ENCODE data around the gene SLC35F1. TPM values are rescaled to one million over a fixed set of nuclear protein-coding genes. Genes with fewer than 3 reads are reported as not detected.

SLC35F1 gene
- total RNA-seq, 1 experiment from 2014 or later, result 4.3 TPM

GRCh38 chr6:118061666-118062065, 154.6 kb downstream of the SLC35F1 start:
- H3K79me2 ChIP-seq (ENCODE audit: insufficient read depth, low read length), result no peaks in the 10 kb centered on the region
- no peaks in the 10 kb centered on the region for H3K27me3 ChIP-seq (ENCODE audit: insufficient read depth, low read length)

More at GRCh38 chr6:118061666-118062065, 154.6 kb downstream of the SLC35F1 start:
- H3K36me3 Mint-ChIP-seq (ENCODE audit: insufficient read depth in 1 of 3, low read depth in 3 of 3), result peaks cover 2 to 10% (median 3%) of the 10 kb centered on the region in 3 experiments; a peak in 6 of 7 replicates
- no peak overlapping the region for H2AK5ac ChIP-seq (ENCODE audit: insufficient read length, low read length)
- H3K27me3 Mint-ChIP-seq (ENCODE audit: low read depth), result no peaks in the 10 kb centered on the region
- H2BK5ac ChIP-seq (ENCODE audit: insufficient read length, low read length), result no peak overlapping the region
- no peaks in the 10 kb centered on the region for H3K9me3 ChIP-seq (ENCODE audit: control insufficient read depth, low read depth, low read length)
- H2AFZ ChIP-seq (ENCODE audit: low read length), result no peak overlapping the region
- H3K79me1 ChIP-seq (ENCODE audit: insufficient read depth, low read depth, low read length, poor library complexity, severe bottlenecking), result no peaks in the 10 kb centered on the region
- DNase-seq, result no peak
- H4K20me1 ChIP-seq (ENCODE audit: control insufficient read depth, insufficient read depth, insufficient read length), result no peaks in the 10 kb centered on the region
- H3K23ac ChIP-seq (ENCODE audit: insufficient read length, low read depth, low read length), result no peak overlapping the region
- H3K4ac ChIP-seq (ENCODE audit: low read depth, low read length), result no peak overlapping the region
- H3K9ac ChIP-seq (ENCODE audit: extremely low read depth, insufficient read length, low read length), result no peak overlapping the region
- no peak overlapping the region for H2BK120ac ChIP-seq (ENCODE audit: low read depth, low read length, poor library complexity, severe bottlenecking)
- no peaks in the 10 kb centered on the region for H3K23me2 ChIP-seq (ENCODE audit: insufficient read length, low read depth, low read length, poor library complexity, severe bottlenecking)
- no peak overlapping the region for H3K18ac ChIP-seq (ENCODE audit: insufficient read length, low read depth, low read length)
- no peak for TF ChIP-seq CTCF (conservative IDR thresholded peaks at IDR 0.05)
- no peak overlapping the region for H3K14ac ChIP-seq (ENCODE audit: insufficient read depth, low read length)
- no peak overlapping the region for H4K8ac ChIP-seq (replicated peaks; ENCODE audit: insufficient read length, low read depth, low read length)
- no peak overlapping the region for H3K56ac ChIP-seq (ENCODE audit: insufficient read length, low read depth, low read length)
- H4K91ac ChIP-seq (ENCODE audit: insufficient read length, low read depth, low read length), result no peak overlapping the region
- H3K27ac ChIP-seq (ENCODE audit: insufficient read length, low read depth, low read length), result no peak overlapping the region
- H3K9me3 Mint-ChIP-seq, result peaks cover 6 to 11% of the 10 kb centered on the region in 2 experiments; a peak in 4 of 5 replicates
- no peak overlapping the region for H2BK15ac ChIP-seq (ENCODE audit: low read depth, low read length)
- no peak overlapping the region for H3K4me2 ChIP-seq (ENCODE audit: insufficient read depth, insufficient read length, low read length)
- no peak overlapping the region for H3K27ac Mint-ChIP-seq
- H3K4me1 Mint-ChIP-seq, result no peaks in the 10 kb centered on the region
- H2BK20ac ChIP-seq (ENCODE audit: low read depth, low read length, poor library complexity, severe bottlenecking), result no peak overlapping the region
- H3K4me3 Mint-ChIP-seq, result no peak overlapping the region
- H3T11ph ChIP-seq (ENCODE audit: low read length), result no peak overlapping the region
- WGBS (ENCODE audit: extremely low coverage, insufficient read length, low lambda C conversion rate), result no CpG with 5 or more reads among the region's 8 CpGs
- H3K4me1 ChIP-seq (ENCODE audit: insufficient read depth, low read length), result no peaks in the 10 kb centered on the region
- no peak overlapping the region for H2BK12ac ChIP-seq (ENCODE audit: insufficient read length, low read depth, low read length)
- no peak overlapping the region for H4K5ac ChIP-seq (ENCODE audit: insufficient read length, low read depth, low read length)
